HepG2 (cell line): ENCODE data around the gene KIF3C. TPM values are rescaled to one million over a fixed set of nuclear protein-coding genes. Genes with fewer than 3 reads are reported as not detected.

Experiments used
- ATAC-seq: fragments of 200-7000 bp; cut with Tn5 transposase; 3 replicates; pipeline ENCODE4 v1.9.1; 2020; ENCODE audit warnings: mild to moderate bottlenecking, moderate library complexity
- BruUV-seq: library from RNA; stranded (reverse); fragments of 400-500 nt; replicated peaks from 2 replicates; lab custom pipeline; 2021; lab: Mats Ljungman, UMichigan
- CTCF ChIA-PET: fragments of 300-600 bp; formaldehyde crosslinking; extraction: SDS; loops from one replicate; lab custom pipeline; 2021; ENCODE audit warnings: low total read pairs, inconsistent platforms, low intra/inter-chr PET ratio; lab: Yijun Ruan, JAX
- POLR2A ChIA-PET: fragments of 350-600 bp; sonication (Branson Sonifier 250); formaldehyde crosslinking; loops from one replicate; lab custom pipeline; 2020; ENCODE audit warnings: antibody characterized with exemption, inconsistent platforms; lab: Yijun Ruan, JAX
- DNase-seq: peaks from one replicate; pipeline ENCODE4 v3.0.0-alpha.2; 2015; ENCODE audit warnings: low spot score
- FAIRE-seq: peaks from 3 replicates; lab custom pipeline; 2011; peaks lifted over from hg19 to GRCh38; lab: Jason Lieb, UNC
- H2AFZ ChIP-seq: one replicate; pipeline ENCODE4 v1.6.1; 2011; ENCODE audit warnings: low read length, inconsistent platforms
- H3K27ac ChIP-seq: fragments of 300-600 bp; 3 replicates; pipeline ENCODE4 v1.8.0; 2011; ENCODE audit warnings: mixed run types, mild to moderate bottlenecking, mixed read lengths, low read length, inconsistent platforms; ENCODE audit not compliant: insufficient read depth; ENCODE audit errors: extremely low read length
- H3K27me3 ChIP-seq, 2 experiments: fragments of 200-600 bp in 1 of 2; 2 replicates in 1 of 2; 3 replicates in 1 of 2; pipeline versions ENCODE4 v1.6.0 to v1.8.0; 2011; ENCODE audit warnings: low read length in 2 of 2, mild to moderate bottlenecking in 2 of 2, moderate library complexity in 2 of 2, inconsistent platforms in 1 of 2; ENCODE audit not compliant: insufficient read depth in 2 of 2, control insufficient read depth in 1 of 2
- H3K36me3 ChIP-seq, 2 experiments: fragments of 200-600 bp in 1 of 2; replicated peaks in 1 of 2; 2 replicates in 1 of 2; 3 replicates in 1 of 2; pipeline versions ENCODE4 v1.5.1 to v1.8.0; 2011; ENCODE audit warnings: low read length in 2 of 2, inconsistent platforms in 1 of 2; ENCODE audit not compliant: insufficient read depth in 2 of 2, control insufficient read depth in 1 of 2
- H3K4me1 ChIP-seq: 2 replicates; pipeline ENCODE4 v1.5.1; 2012; ENCODE audit warnings: low read length, inconsistent platforms; ENCODE audit not compliant: insufficient read depth
- H3K4me2 ChIP-seq: 2 replicates; pipeline ENCODE4 v1.6.0; 2011; ENCODE audit warnings: low read depth, low read length, inconsistent platforms
- H3K4me3 ChIP-seq, 3 experiments: fragments of 200-600 bp in 1 of 3; sonication (generic), shearing (Covaris generic) in 1 of 3; replicated peaks in 1 of 3; 2 replicates each; pipeline ENCODE4 v1.5.1; 2011 to 2016; ENCODE audit warnings: low read length in 3 of 3, inconsistent platforms in 2 of 3, low read depth in 2 of 3, mild to moderate bottlenecking in 2 of 3, control low read depth in 1 of 3, mixed read lengths in 1 of 3; ENCODE audit not compliant: insufficient read depth in 1 of 3
- H3K79me2 ChIP-seq: one replicate; pipeline ENCODE4 v1.6.1; 2011; ENCODE audit warnings: low read length, inconsistent platforms; ENCODE audit not compliant: insufficient read depth
- H3K9ac ChIP-seq: 2 replicates; pipeline ENCODE4 v1.6.0; 2011; ENCODE audit warnings: mild to moderate bottlenecking, low read depth, low read length, inconsistent platforms; ENCODE audit not compliant: insufficient read depth
- H3K9me3 ChIP-seq: 2 replicates; pipeline ENCODE4 v1.5.1; 2012; ENCODE audit warnings: mild to moderate bottlenecking, low read length
- H4K20me1 ChIP-seq: 2 replicates; pipeline ENCODE4 v1.6.0; 2011; ENCODE audit warnings: inconsistent platforms, mild to moderate bottlenecking, low read length, moderate library complexity; ENCODE audit not compliant: insufficient read depth
- GTF3A ChIP-seq: sonication (generic); formaldehyde crosslinking; conservative IDR thresholded peaks from 2 replicates; pipeline ENCODE4 v1.4.0; 2020; ENCODE audit warnings: mild to moderate bottlenecking, missing genetic modification reagents
- KDM6A ChIP-seq: IDR thresholded peaks from 2 replicates; pipeline ENCODE4 v1.6.1; 2016; ENCODE audit warnings: low read depth
- NFE2 ChIP-seq: sonication (generic); formaldehyde crosslinking; IDR thresholded peaks from 2 replicates; pipeline ENCODE4 v1.4.0; 2020; ENCODE audit warnings: missing genetic modification reagents
- POLR2G ChIP-seq: fragments of 200-400 bp; formaldehyde crosslinking; IDR thresholded peaks from 2 replicates; pipeline ENCODE4 v1.6.1; 2018; ENCODE audit warnings: mild to moderate bottlenecking, low read depth, low read length, moderate library complexity
- SAFB2 ChIP-seq: sonication (generic); formaldehyde crosslinking; IDR thresholded peaks from 2 replicates; pipeline ENCODE4 v1.5.1; 2020; ENCODE audit warnings: missing genetic modification reagents, low read depth, mild to moderate bottlenecking, borderline replicate concordance
- TBX3 ChIP-seq: fragments of 450-650 bp; IDR thresholded peaks from 2 replicates; pipeline ENCODE4 v1.6.1; 2017; ENCODE audit warnings: antibody characterized with exemption, mild to moderate bottlenecking, inconsistent platforms, borderline replicate concordance
- ZFP36 ChIP-seq: fragments of 150-350 bp; IDR thresholded peaks from 2 replicates; pipeline ENCODE4 v1.6.1; 2018; ENCODE audit warnings: borderline replicate concordance, low read length, low read depth; ENCODE audit not compliant: partially characterized antibody
- ZIK1 ChIP-seq: sonication (generic); formaldehyde crosslinking; IDR thresholded peaks from 2 replicates; pipeline ENCODE4 v1.5.0; 2020; ENCODE audit warnings: mild to moderate bottlenecking, low read depth, missing genetic modification reagents, borderline replicate concordance
- ZNF124 ChIP-seq: sonication (generic); formaldehyde crosslinking; IDR thresholded peaks from 2 replicates; pipeline ENCODE4 v1.4.0; 2020; ENCODE audit warnings: missing genetic modification reagents
- ZNF263 ChIP-seq: sonication (generic); formaldehyde crosslinking; IDR thresholded peaks from 2 replicates; pipeline ENCODE4 v1.4.0; 2020; ENCODE audit warnings: missing genetic modification reagents
- ZNF766 ChIP-seq: sonication (generic); formaldehyde crosslinking; IDR thresholded peaks from 2 replicates; pipeline ENCODE4 v1.5.0; 2020; ENCODE audit warnings: missing genetic modification reagents, borderline replicate concordance
- WGBS: methylation state at CpG from one replicate; pipeline ENCODE4 v1.1.6; 2017; ENCODE audit warnings: low lambda C conversion rate; 5-methylcytosine and 5-hydroxymethylcytosine counted together
- in situ Hi-C: cut with HindIII; loops from 2 replicates; pipeline ENCODE4 v1.10.0; 2017; ENCODE audit warnings: low pct_unique_long_range_greater_than_20kb; ENCODE audit not compliant: extremely low pct_ligation_motif_present
- intact Hi-C: fragments of 100-400 bp; cut with micrococcal nuclease; formaldehyde crosslinking; loops from one replicate; pipeline ENCODE4 v1.10.0; 2022; ENCODE audit not compliant: unreplicated experiment
- polyA plus RNA-seq, 8 experiments: library from polyadenylated mRNA; depleted of rRNA in 3 of 8; stranded (reverse) in 7 of 8; unstranded in 1 of 8; fragments of >200 nt; fragmentation: Illumina TruSeq in 4 of 8; extraction: Trizol in 4 of 8; gene quantifications; 2 replicates each; pipeline versions ENCODE4 v1.2.1 to v1.2.3, GENCODE V29; 2011 to 2016; ENCODE audit warnings: low read depth in 4 of 8, missing spikeins in 1 of 8, mixed read lengths in 1 of 8; ENCODE audit not compliant: insufficient read depth in 1 of 8
- total RNA-seq, 5 experiments: library from RNA; depleted of rRNA; stranded (reverse); fragments of >200 nt; fragmentation: Illumina TruSeq; extraction: Trizol; gene quantifications; 2 replicates each; pipeline ENCODE4 v1.2.3, GENCODE V29; 2016; ENCODE audit warnings: low read depth in 1 of 5

Gene KIF3C
- total and polyA plus RNA-seq, 2 of the 13 experiments (the other 11 are each of a cell fraction or from before 2014, with no cell fraction given), result 3.6 to 4.9 TPM

- FAIRE-seq, result no peak
- 88% methylated on average over 1 of the region's 1 CpG for WGBS
- BruUV-seq, result TSS peak; percentile 56
- H3K9me3 ChIP-seq, result no peaks in the 10 kb centered on the region
- H3K36me3 ChIP-seq, result no peaks in the 10 kb centered on the region
- no peak overlapping the region for H3K4me2 ChIP-seq
- intact Hi-C loops (loop anchor here (1.0 to 10.0 kb wide), 3 partner anchors 15 to 78 kb away; no protein-coding TSS in a partner anchor), in situ Hi-C loops (loop anchor here (25.0 kb wide), 1 partner anchor 340 kb away; the partner anchor contains the start of genes ADGRF3 and SELENOI)
- peaks cover 58% of the 10 kb centered on the region for H3K4me1 ChIP-seq
- POLR2A ChIA-PET, result no interaction called here
- H3K27ac ChIP-seq, result no peak overlapping the region
- CTCF ChIA-PET, result no interaction called here
- no peak for TF ChIP-seq ZFP36
- no peak for TF ChIP-seq GTF3A (CRISPR knock-in tag)
- TF ChIP-seq ZNF263 (CRISPR knock-in tag), result no peak
- TF ChIP-seq KDM6A (CRISPR knock-in tag), result no peak
- no peak for TF ChIP-seq POLR2G
- TF ChIP-seq ZNF766 (CRISPR knock-in tag), result no peak
- TF ChIP-seq SAFB2, result no peak
- no peak for TF ChIP-seq ZIK1 (CRISPR knock-in tag)
- no peak for TF ChIP-seq TBX3
- TF ChIP-seq ZNF124, result no peak
- TF ChIP-seq NFE2 (CRISPR knock-in tag), result no peak
- DNase-seq, result no peak
- no peaks in the 10 kb centered on the region for H4K20me1 ChIP-seq
- no peak overlapping the region for H2AFZ ChIP-seq
- H3K9ac ChIP-seq, result no peak overlapping the region
- no peak for ATAC-seq
- no peaks in the 10 kb centered on the region for H3K79me2 ChIP-seq
- no peak overlapping the region for H3K4me3 ChIP-seq
- no peaks in the 10 kb centered on the region for H3K27me3 ChIP-seq
These were observed 14.5 kb upstream of the KIF3C start for GRCh38 chr2:25996844-25997243.
